Natural killer cell (primary cell): ENCODE results near the gene FOXP1. TPM values are rescaled to one million over a fixed set of nuclear protein-coding genes. Genes with fewer than 3 reads are reported as not detected.

ENCODE experiments used
- ATAC-seq, 3 donors: fragments of 150-1000 bp in 2 of 3; fragments of 200-7000 bp in 1 of 3; cut with Tn5 transposase; 1 replicate in 1 of 3; 2 replicates in 2 of 3; pipeline ENCODE4 v1.10.0; 2021; ENCODE audit warnings: mild to moderate bottlenecking in 2 of 3, moderate library complexity in 2 of 3
- DNase-seq, 2 donors: peaks; one replicate each; pipeline versions ENCODE4 v3.0.0 to v3.0.0-alpha.2; 2013 to 2021; ENCODE audit warnings: mixed read lengths in 1 of 2
- H3K27ac ChIP-seq: one replicate; pipeline ENCODE4 v1.5.1; 2013; ENCODE audit warnings: mild to moderate bottlenecking, low read length
- H3K27me3 ChIP-seq: one replicate; pipeline ENCODE4 v1.6.1; 2013; ENCODE audit warnings: low read length; ENCODE audit not compliant: control insufficient read depth, insufficient read depth
- H3K36me3 ChIP-seq: one replicate; pipeline ENCODE4 v1.6.1; 2013; ENCODE audit warnings: low read length; ENCODE audit not compliant: control insufficient read depth, insufficient read depth
- H3K4me1 ChIP-seq: one replicate; pipeline ENCODE4 v1.6.1; 2013; ENCODE audit warnings: low read length; ENCODE audit not compliant: control insufficient read depth, insufficient read depth
- H3K4me3 ChIP-seq: one replicate; pipeline ENCODE4 v1.5.1; 2013; ENCODE audit warnings: low read length
- H3K9me3 ChIP-seq: one replicate; pipeline ENCODE4 v1.6.1; 2013; ENCODE audit warnings: low read length; ENCODE audit not compliant: control insufficient read depth, insufficient read depth
- H3K27ac Mint-ChIP-seq, 2 donors: one replicate each; pipeline ENCODE4 v1.8.0; 2022; ENCODE audit warnings: mild to moderate bottlenecking in 2 of 2, mixed read lengths in 2 of 2, moderate library complexity in 1 of 2
- H3K27me3 Mint-ChIP-seq, 2 donors: one replicate each; pipeline ENCODE4 v1.8.0; 2022; ENCODE audit warnings: low read depth in 2 of 2, mixed read lengths in 2 of 2
- H3K36me3 Mint-ChIP-seq: one replicate; pipeline ENCODE4 v1.8.0; 2022; ENCODE audit warnings: mixed read lengths
- H3K4me1 Mint-ChIP-seq, 2 donors: one replicate each; pipeline ENCODE4 v1.8.0; 2022; ENCODE audit warnings: mixed read lengths in 2 of 2
- H3K4me3 Mint-ChIP-seq: one replicate; pipeline ENCODE4 v1.8.0; 2022; ENCODE audit warnings: mild to moderate bottlenecking, moderate library complexity, mixed read lengths
- H3K9me3 Mint-ChIP-seq, 2 donors: one replicate each; pipeline ENCODE4 v1.8.0; 2022; ENCODE audit warnings: mixed read lengths in 2 of 2
- WGBS: methylation state at CpG from one replicate; pipeline ENCODE4 v1.1.7; 2013; ENCODE audit warnings: missing lambda C conversion rate; ENCODE audit not compliant: insufficient coverage; 5-methylcytosine and 5-hydroxymethylcytosine counted together
- intact Hi-C: fragments of 100-400 bp; cut with micrococcal nuclease; formaldehyde crosslinking; loops from one replicate; pipeline ENCODE4 v1.14.2; 2022
- total RNA-seq, 4 donors: library from RNA; stranded (reverse); fragments of 120-200 nt in 1 of 4; gene quantifications; one replicate each; pipeline versions ENCODE4 v1.2.3 to v1.2.4, GENCODE V29; 2013 to 2022
- TF ChIP-seq, protein P1 (sequence below): fragments of 200-600 bp; IDR thresholded peaks from one replicate; pipeline ENCODE4 v1.8.0; 2022; ENCODE audit warnings: antibody characterized with exemption

FOXP1 gene
- total RNA-seq, 3 donors from 2014 or later (not counting 1 experiment from before 2014, with no cell fraction given), result 166 to 185 (median 166) TPM

DNA sequence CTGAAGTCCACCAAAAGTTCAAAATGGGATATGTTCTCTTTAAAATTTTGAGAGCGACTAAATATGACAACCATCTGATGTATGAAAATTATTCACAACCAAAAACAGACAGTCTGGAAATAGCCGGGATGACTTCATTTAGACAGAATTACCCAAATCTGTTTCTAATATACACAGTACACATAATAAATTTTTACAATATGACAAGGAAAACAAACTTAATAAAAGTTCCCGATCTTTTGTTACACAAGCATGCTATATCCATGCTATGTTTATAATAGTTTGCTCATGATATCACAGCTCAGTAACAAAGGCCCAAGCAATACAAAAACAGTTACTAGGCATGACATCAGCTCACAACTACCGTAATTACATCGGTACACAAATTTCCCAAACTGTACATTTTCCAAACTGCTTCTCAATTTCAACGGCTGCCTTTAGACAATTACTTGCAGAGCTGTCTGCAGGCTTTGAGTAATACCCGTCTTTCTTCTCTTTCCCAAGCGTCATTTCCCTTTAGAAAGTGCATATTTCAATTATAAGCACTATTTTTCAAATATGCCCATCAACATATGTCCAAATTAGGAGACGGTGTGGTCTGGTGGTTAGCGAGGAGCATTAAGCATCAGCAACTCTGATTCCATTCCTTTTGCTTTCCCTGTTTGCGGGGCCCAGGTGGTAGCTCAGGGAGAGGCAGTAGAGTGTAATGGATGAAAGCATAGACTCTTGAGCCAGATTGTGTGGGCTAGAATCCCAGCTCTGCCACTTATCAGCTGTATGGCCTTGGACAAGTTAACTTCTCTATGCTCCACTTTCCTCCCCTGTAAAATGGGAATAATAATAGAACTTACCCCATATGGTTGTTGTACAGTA is 481.2 kb downstream of the FOXP1 start:
- intact Hi-C loops, result no loop called here
- no peak overlapping the region for H3K27ac Mint-ChIP-seq
- H3K4me1 Mint-ChIP-seq, result peaks cover 84 to 88% of the 10 kb centered on the region in 2 donors
- Histone ChIP-seq H3K9me3 (no peaks in the 10 kb centered on the region), H3K4me3 (no peak overlapping the region), H3K4me1 (peaks cover 16% of the 10 kb centered on the region), H3K27ac (no peak overlapping the region), H3K36me3 (peaks cover 13% of the 10 kb centered on the region), H3K27me3 (no peaks in the 10 kb centered on the region)
- ATAC-seq, result no peak
- TF ChIP-seq, protein P1, sequence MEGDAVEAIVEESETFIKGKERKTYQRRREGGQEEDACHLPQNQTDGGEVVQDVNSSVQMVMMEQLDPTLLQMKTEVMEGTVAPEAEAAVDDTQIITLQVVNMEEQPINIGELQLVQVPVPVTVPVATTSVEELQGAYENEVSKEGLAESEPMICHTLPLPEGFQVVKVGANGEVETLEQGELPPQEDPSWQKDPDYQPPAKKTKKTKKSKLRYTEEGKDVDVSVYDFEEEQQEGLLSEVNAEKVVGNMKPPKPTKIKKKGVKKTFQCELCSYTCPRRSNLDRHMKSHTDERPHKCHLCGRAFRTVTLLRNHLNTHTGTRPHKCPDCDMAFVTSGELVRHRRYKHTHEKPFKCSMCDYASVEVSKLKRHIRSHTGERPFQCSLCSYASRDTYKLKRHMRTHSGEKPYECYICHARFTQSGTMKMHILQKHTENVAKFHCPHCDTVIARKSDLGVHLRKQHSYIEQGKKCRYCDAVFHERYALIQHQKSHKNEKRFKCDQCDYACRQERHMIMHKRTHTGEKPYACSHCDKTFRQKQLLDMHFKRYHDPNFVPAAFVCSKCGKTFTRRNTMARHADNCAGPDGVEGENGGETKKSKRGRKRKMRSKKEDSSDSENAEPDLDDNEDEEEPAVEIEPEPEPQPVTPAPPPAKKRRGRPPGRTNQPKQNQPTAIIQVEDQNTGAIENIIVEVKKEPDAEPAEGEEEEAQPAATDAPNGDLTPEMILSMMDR, result no peak
- no peak for DNase-seq
- no peak overlapping the region for H3K4me3 Mint-ChIP-seq
- no peaks in the 10 kb centered on the region for H3K36me3 Mint-ChIP-seq
- no peaks in the 10 kb centered on the region for H3K9me3 Mint-ChIP-seq
- 89% methylated on average over 10 of the region's 11 CpGs for WGBS
- H3K27me3 Mint-ChIP-seq, result no peaks in the 10 kb centered on the region

DNA sequence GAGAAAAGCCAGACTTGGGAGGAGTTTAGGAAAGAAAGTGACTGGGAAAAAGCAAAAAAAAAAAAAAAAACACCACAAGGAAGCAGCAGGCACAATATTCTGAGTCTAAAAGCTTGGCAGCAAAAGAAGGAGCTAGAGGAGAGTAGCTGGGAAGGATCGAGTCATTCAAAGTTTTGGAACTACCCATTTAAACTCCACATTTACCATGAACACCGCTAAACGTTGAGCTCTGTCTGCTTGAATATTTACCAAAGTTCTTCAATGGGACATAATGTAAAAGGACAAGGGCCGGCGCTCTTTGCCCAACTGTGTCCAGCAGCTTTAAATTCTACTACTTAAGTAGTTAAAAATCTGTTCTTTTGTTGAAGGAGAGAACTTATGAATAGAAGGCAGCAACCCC is 481.9 kb downstream of the FOXP1 start:
- WGBS, result 68% methylated on average over 3 of the region's 5 CpGs
- Histone ChIP-seq H3K4me3 (no peak overlapping the region), H3K27me3 (no peaks in the 10 kb centered on the region), H3K9me3 (no peaks in the 10 kb centered on the region), H3K36me3 (peaks cover 9% of the 10 kb centered on the region), H3K4me1 (peaks cover 14% of the 10 kb centered on the region), H3K27ac (no peak overlapping the region)
- intact Hi-C loops, result no loop called here
- H3K4me1 Mint-ChIP-seq, result peaks cover 80 to 94% of the 10 kb centered on the region in 2 donors
- H3K9me3 Mint-ChIP-seq, result no peaks in the 10 kb centered on the region
- H3K27ac Mint-ChIP-seq, result peak overlapping the region; percentile 11 to 77
- DNase-seq, result no peak
- ATAC-seq, result no peak
- H3K27me3 Mint-ChIP-seq, result no peaks in the 10 kb centered on the region
- TF ChIP-seq, protein P1, result no peak
- H3K36me3 Mint-ChIP-seq, result no peaks in the 10 kb centered on the region
- no peak overlapping the region for H3K4me3 Mint-ChIP-seq

DNA sequence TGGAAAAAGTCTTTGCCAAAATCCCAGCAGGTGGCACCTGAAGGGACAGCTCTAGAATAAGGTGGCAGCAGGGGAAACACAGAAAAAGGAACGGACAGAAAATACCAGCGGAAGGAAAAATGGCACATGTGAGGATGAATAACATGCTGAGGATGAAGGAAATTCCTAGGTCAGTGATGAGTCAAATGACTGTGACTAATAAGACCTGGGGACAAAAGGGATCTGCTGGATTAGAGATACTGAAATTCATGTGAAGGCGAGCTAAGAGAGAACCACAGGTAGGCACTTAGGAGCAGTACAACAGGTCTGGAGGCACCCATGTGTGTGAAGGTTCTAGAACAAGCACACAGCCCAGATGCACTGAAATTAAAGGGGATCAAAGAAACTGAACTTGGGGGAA is 482.5 kb downstream of the FOXP1 start:
- Histone ChIP-seq H3K4me3 (no peak overlapping the region), H3K9me3 (no peaks in the 10 kb centered on the region), H3K4me1 (peaks cover 10% of the 10 kb centered on the region), H3K36me3 (peaks cover 9% of the 10 kb centered on the region), H3K27me3 (no peaks in the 10 kb centered on the region), H3K27ac (no peak overlapping the region)
- 84% methylated on average over 3 of the region's 3 CpGs for WGBS
- TF ChIP-seq, protein P1, result no peak
- Mint-ChIP-seq H3K36me3 (no peaks in the 10 kb centered on the region), H3K9me3 (no peaks in the 10 kb centered on the region), H3K27me3 (no peaks in the 10 kb centered on the region), H3K4me3 (no peak overlapping the region), H3K4me1 (peaks cover 79 to 94% of the 10 kb centered on the region in 2 donors), H3K27ac (peak overlapping the region; percentile 11 to 77)
- intact Hi-C loops, result no loop called here
- ATAC-seq, result no peak
- DNase-seq, result no peak
